Measurements from ENCODE around the gene CDHR2.

The CDHR2 gene

DNA sequence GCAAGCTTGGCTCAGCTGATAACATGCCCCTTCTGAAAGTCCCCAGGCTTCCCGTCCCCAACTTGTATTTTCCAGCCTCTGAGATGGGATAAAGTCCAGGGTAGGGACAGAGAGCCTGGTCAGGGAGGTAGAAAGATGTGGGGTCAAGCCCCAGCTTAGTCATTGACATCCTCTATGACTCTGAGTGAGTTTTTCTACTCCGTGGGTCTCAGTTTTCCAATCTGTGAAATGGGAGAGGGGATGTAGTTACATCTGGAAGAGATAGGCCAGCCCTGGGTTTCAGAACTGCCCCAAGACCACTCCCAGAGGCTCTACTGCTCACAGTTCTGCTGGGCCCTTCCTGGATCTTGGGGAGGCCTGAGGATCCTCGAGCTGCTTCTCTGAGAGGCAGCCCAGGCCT is 57.7 kb downstream of the CDHR2 start:
- Histone ChIP-seq H3K4me2 (ENCODE audit: low read length) (no peak overlapping the region), H2AFZ (ENCODE audit: insufficient read depth, low read length, poor library complexity) (no peak overlapping the region), H3K18ac (ENCODE audit: low read length) (no peak overlapping the region), H3K4me3 (ENCODE audit: low read depth, low read length) (no peak overlapping the region), H3K14ac (ENCODE audit: low read length) (no peak overlapping the region), H2BK12ac (ENCODE audit: low read length) (no peak overlapping the region), H4K8ac (ENCODE audit: low read depth, low read length) (no peak overlapping the region), H2AK5ac (ENCODE audit: low read length) (no peak overlapping the region), H3K79me1 (ENCODE audit: low read length) (no peaks in the 10 kb centered on the region), H4K91ac (ENCODE audit: low read depth, low read length) (no peak overlapping the region), H3K79me2 (ENCODE audit: control insufficient read depth, insufficient read depth, low read length, poor library complexity) (no peaks in the 10 kb centered on the region), H3K36me3 (ENCODE audit: control insufficient read depth in 1 of 2, insufficient read depth in 2 of 2, low read length in 2 of 2) (no peaks in the 10 kb centered on the region), H4K12ac (ENCODE audit: low read depth, low read length) (no peak overlapping the region), H3K4me1 (ENCODE audit: control insufficient read depth in 1 of 2, insufficient read depth in 2 of 2, low read length in 2 of 2) (peaks cover 4 to 7% of the 10 kb centered on the region in 2 experiments), H3K27me3 (ENCODE audit: insufficient read depth, low read length) (no peaks in the 10 kb centered on the region), H2BK5ac (ENCODE audit: low read depth, low read length, poor library complexity) (no peak overlapping the region), H2BK120ac (ENCODE audit: insufficient read depth, low read length, poor library complexity) (no peak overlapping the region), H3K23ac (ENCODE audit: low read length) (no peak overlapping the region), H3K27ac (ENCODE audit: low read depth, low read length) (no peak overlapping the region), H3K9ac (ENCODE audit: low read length) (no peak overlapping the region), H3K4ac (ENCODE audit: low read depth, low read length) (no peak overlapping the region), H3K9me3 (ENCODE audit: insufficient read depth, low read depth, low read length) (peaks cover 1% of the 10 kb centered on the region)
- DNase-seq = no peak
- no CpG with 5 or more reads among the region's 3 CpGs for WGBS (ENCODE audit: extremely low coverage, insufficient coverage, insufficient read length)

DNA sequence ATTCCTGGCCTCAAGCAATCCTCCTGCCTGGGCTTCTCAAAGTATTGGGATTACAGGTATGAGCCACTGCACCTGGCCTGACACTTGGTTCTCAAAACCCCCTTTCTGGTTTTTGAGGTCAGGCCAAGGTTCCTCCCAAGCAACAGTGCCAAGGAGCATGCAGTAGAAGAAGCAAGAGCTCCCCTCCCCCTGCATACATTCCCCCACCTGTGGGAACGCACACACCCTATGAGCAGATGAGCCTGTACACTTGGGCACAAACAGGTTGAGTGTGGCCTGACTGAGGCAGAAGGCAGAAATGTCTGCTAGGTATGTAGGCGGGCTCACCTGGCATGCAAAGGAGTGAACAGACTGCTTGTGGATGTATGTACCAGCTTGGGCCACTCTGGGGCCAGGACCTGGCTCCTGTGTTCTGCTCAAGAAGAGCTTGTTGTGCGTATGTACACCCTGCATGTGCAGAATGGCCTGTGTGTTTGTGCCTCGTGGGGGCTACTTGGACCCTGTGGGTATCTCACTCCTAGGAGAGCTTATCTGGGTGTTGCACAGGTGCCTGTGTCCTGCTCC is 59.1 kb downstream of the CDHR2 start:
- no peak overlapping the region for H2BK5ac ChIP-seq (ENCODE audit: low read depth, low read length, poor library complexity)
- no peak overlapping the region for H3K18ac ChIP-seq (ENCODE audit: low read length)

GRCh38 chr5:176608937-176609723 is 60.0 kb downstream of the CDHR2 start:
- no peak overlapping the region for H4K8ac ChIP-seq (ENCODE audit: low read depth, low read length)
- H3K9ac ChIP-seq (ENCODE audit: low read length) = no peak overlapping the region
- no peak overlapping the region for H3K14ac ChIP-seq (ENCODE audit: low read length)
- H4K91ac ChIP-seq (ENCODE audit: low read depth, low read length) = no peak overlapping the region
- H2BK5ac ChIP-seq (ENCODE audit: low read depth, low read length, poor library complexity) = no peak overlapping the region
- H2BK120ac ChIP-seq (ENCODE audit: insufficient read depth, low read length, poor library complexity) = no peak overlapping the region
- no peaks in the 10 kb centered on the region for H3K9me3 ChIP-seq (ENCODE audit: insufficient read depth, low read depth, low read length)
- no peak overlapping the region for H4K12ac ChIP-seq (ENCODE audit: low read depth, low read length)
- H3K4me3 ChIP-seq (ENCODE audit: low read depth, low read length) = peak overlapping the region; percentile 50
- H3K79me2 ChIP-seq (ENCODE audit: control insufficient read depth, insufficient read depth, low read length, poor library complexity) = no peaks in the 10 kb centered on the region
- H3K27me3 ChIP-seq (ENCODE audit: insufficient read depth, low read length) = no peaks in the 10 kb centered on the region
- no peak overlapping the region for H2AK5ac ChIP-seq (ENCODE audit: low read length)
- H2AFZ ChIP-seq (ENCODE audit: insufficient read depth, low read length, poor library complexity) = no peak overlapping the region
- H2BK12ac ChIP-seq (ENCODE audit: low read length) = no peak overlapping the region
- no peak overlapping the region for H3K23ac ChIP-seq (ENCODE audit: low read length)
- H3K27ac ChIP-seq (ENCODE audit: low read depth, low read length) = no peak overlapping the region
- no peaks in the 10 kb centered on the region for H3K36me3 ChIP-seq (ENCODE audit: control insufficient read depth in 1 of 2, insufficient read depth in 2 of 2, low read length in 2 of 2)
- no peak overlapping the region for H3K4ac ChIP-seq (ENCODE audit: low read depth, low read length)
- H3K18ac ChIP-seq (ENCODE audit: low read length) = no peak overlapping the region
- H3K4me2 ChIP-seq (ENCODE audit: low read length) = peak overlapping the region; percentile 56
- no peaks in the 10 kb centered on the region for H3K79me1 ChIP-seq (ENCODE audit: low read length)
- no peak for DNase-seq
- WGBS (ENCODE audit: extremely low coverage, insufficient coverage, insufficient read length) = no CpG with 5 or more reads among the region's 46 CpGs
- peaks cover 4 to 7% of the 10 kb centered on the region in 2 experiments for H3K4me1 ChIP-seq (ENCODE audit: control insufficient read depth in 1 of 2, insufficient read depth in 2 of 2, low read length in 2 of 2)

More for the DNA sequence above, 59.1 kb downstream of the CDHR2 start:
- H3K36me3 ChIP-seq (ENCODE audit: control insufficient read depth in 1 of 2, insufficient read depth in 2 of 2, low read length in 2 of 2) = no peaks in the 10 kb centered on the region
- peaks cover 4 to 7% of the 10 kb centered on the region in 2 experiments for H3K4me1 ChIP-seq (ENCODE audit: control insufficient read depth in 1 of 2, insufficient read depth in 2 of 2, low read length in 2 of 2)
- no CpG with 5 or more reads among the region's 4 CpGs for WGBS (ENCODE audit: extremely low coverage, insufficient coverage, insufficient read length)
- no peak overlapping the region for H3K9ac ChIP-seq (ENCODE audit: low read length)
- no peak overlapping the region for H4K12ac ChIP-seq (ENCODE audit: low read depth, low read length)
- no peak overlapping the region for H3K4ac ChIP-seq (ENCODE audit: low read depth, low read length)
- H3K23ac ChIP-seq (ENCODE audit: low read length) = no peak overlapping the region
- H3K4me2 ChIP-seq (ENCODE audit: low read length) = no peak overlapping the region
- no peaks in the 10 kb centered on the region for H3K9me3 ChIP-seq (ENCODE audit: insufficient read depth, low read depth, low read length)
- H2AK5ac ChIP-seq (ENCODE audit: low read length) = no peak overlapping the region
- H3K79me1 ChIP-seq (ENCODE audit: low read length) = no peaks in the 10 kb centered on the region
- H2BK12ac ChIP-seq (ENCODE audit: low read length) = no peak overlapping the region
- no peak overlapping the region for H4K8ac ChIP-seq (ENCODE audit: low read depth, low read length)
- no peak overlapping the region for H3K14ac ChIP-seq (ENCODE audit: low read length)
- H2BK120ac ChIP-seq (ENCODE audit: insufficient read depth, low read length, poor library complexity) = no peak overlapping the region
- no peak overlapping the region for H3K27ac ChIP-seq (ENCODE audit: low read depth, low read length)
- DNase-seq = peak in 1 of 2 donors; percentile 13
- no peak overlapping the region for H4K91ac ChIP-seq (ENCODE audit: low read depth, low read length)
- no peaks in the 10 kb centered on the region for H3K79me2 ChIP-seq (ENCODE audit: control insufficient read depth, insufficient read depth, low read length, poor library complexity)
- H3K27me3 ChIP-seq (ENCODE audit: insufficient read depth, low read length) = no peaks in the 10 kb centered on the region
- no peak overlapping the region for H3K4me3 ChIP-seq (ENCODE audit: low read depth, low read length)
- H2AFZ ChIP-seq (ENCODE audit: insufficient read depth, low read length, poor library complexity) = no peak overlapping the region

DNA sequence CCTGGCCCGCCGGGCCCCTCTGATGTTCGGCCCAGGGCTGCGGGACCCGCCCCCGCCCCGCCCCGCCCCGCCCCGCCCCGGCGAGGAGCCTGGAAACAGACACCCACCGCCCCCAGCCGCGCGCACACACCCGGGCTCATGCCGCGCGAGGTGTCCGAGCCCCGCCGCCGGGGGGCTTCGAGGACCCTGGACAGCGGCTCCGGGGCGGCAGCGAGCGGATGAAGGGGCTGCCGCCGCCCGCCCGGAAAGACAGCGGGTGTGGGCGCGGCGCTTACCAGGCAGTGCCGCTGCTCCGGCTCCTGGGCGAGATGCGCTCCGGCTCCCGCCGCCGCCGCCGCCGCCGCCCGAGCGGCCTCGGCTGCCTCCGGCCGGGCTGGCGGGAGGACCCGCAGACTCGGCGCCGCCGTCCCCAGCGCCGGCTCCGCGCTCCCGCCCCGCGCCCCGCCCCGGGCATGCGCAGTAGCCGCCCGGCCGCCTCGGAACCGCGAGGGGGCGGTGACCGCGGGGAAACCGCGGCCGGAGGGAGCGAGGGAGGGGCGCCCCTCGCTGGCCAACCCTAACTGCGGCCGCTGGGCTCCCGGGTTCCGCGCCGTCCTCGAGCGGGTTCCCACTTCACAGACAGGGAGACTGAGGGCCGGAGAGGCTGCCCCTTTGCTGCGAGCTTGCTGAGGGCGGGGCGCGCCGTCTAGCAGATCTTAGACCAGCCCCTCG is 60.7 kb downstream of the CDHR2 start, which contains the start of gene GPRIN1:
GPRIN1 (minus strand) TSS at position 433 of the 711 bp plus-strand sequence. CDS start 10,322 bp downstream, outside the sequence.
- H3K79me2 ChIP-seq (ENCODE audit: control insufficient read depth, insufficient read depth, low read length, poor library complexity) = no peaks in the 10 kb centered on the region
- H4K12ac ChIP-seq (ENCODE audit: low read depth, low read length) = no peak within 1 kb of the TSS
- H3K27me3 ChIP-seq (ENCODE audit: insufficient read depth, low read length) = no peaks in the 10 kb centered on the region
- H3K23ac ChIP-seq (ENCODE audit: low read length) = no peak within 1 kb of the TSS
- no peak within 1 kb of the TSS for H2BK12ac ChIP-seq (ENCODE audit: low read length)
- H3K4me1 ChIP-seq (ENCODE audit: control insufficient read depth in 1 of 2, insufficient read depth in 2 of 2, low read length in 2 of 2) = peaks cover 4 to 7% of the 10 kb centered on the region in 2 experiments
- H3K9me3 ChIP-seq (ENCODE audit: insufficient read depth, low read depth, low read length) = no peaks in the 10 kb centered on the region
- peak within 1 kb of the TSS; percentile 65 for H3K4me2 ChIP-seq (ENCODE audit: low read length)
- H2AFZ ChIP-seq (ENCODE audit: insufficient read depth, low read length, poor library complexity) = peak within 1 kb of the TSS; percentile 77
- no peaks in the 10 kb centered on the region for H3K36me3 ChIP-seq (ENCODE audit: control insufficient read depth in 1 of 2, insufficient read depth in 2 of 2, low read length in 2 of 2)
- DNase-seq = peak; percentile 29 to 77
- no peak within 1 kb of the TSS for H3K27ac ChIP-seq (ENCODE audit: low read depth, low read length)
- H2BK120ac ChIP-seq (ENCODE audit: insufficient read depth, low read length, poor library complexity) = no peak within 1 kb of the TSS
- peak within 1 kb of the TSS; percentile 25 for H4K8ac ChIP-seq (ENCODE audit: low read depth, low read length)
- peak within 1 kb of the TSS; percentile 69 for H3K4me3 ChIP-seq (ENCODE audit: low read depth, low read length)
- WGBS (ENCODE audit: extremely low coverage, insufficient coverage, insufficient read length) = no CpG with 5 or more reads among the region's 101 CpGs
- H3K14ac ChIP-seq (ENCODE audit: low read length) = no peak within 1 kb of the TSS
- H2AK5ac ChIP-seq (ENCODE audit: low read length) = no peak within 1 kb of the TSS
- no peak within 1 kb of the TSS for H3K9ac ChIP-seq (ENCODE audit: low read length)
- H4K91ac ChIP-seq (ENCODE audit: low read depth, low read length) = no peak within 1 kb of the TSS
- no peak within 1 kb of the TSS for H3K18ac ChIP-seq (ENCODE audit: low read length)
- no peak within 1 kb of the TSS for H2BK5ac ChIP-seq (ENCODE audit: low read depth, low read length, poor library complexity)
- H3K79me1 ChIP-seq (ENCODE audit: low read length) = no peaks in the 10 kb centered on the region
- H3K4ac ChIP-seq (ENCODE audit: low read depth, low read length) = no peak within 1 kb of the TSS
